Fibroblast of skin of abdomen (primary cell): ENCODE data around the gene MYLK4.

Experiments
- DNase-seq: peaks from one replicate; pipeline ENCODE4 v3.0.0-alpha.2; 2013

The MYLK4 gene

GRCh38 chr6:2733324-2733723 lies 17.4 kb downstream of the MYLK4 start:
- DNase-seq, result no peak

- no peak for DNase-seq
Measured at GRCh38 chr6:2732503-2733089, 18.1 kb downstream of the MYLK4 start.

- DNase-seq, result no peak
Measured at GRCh38 chr6:2731281-2731909, 19.3 kb downstream of the MYLK4 start.

GRCh38 chr6:2730353-2731107 lies 20.2 kb downstream of the MYLK4 start:
- no peak for DNase-seq

- no peak for DNase-seq
Measured at GRCh38 chr6:2729921-2730320, 20.8 kb downstream of the MYLK4 start.

- peak; percentile 62 for DNase-seq
Measured at GRCh38 chr6:2725999-2726567, 24.6 kb downstream of the MYLK4 start.

- DNase-seq, result no peak
Measured at GRCh38 chr6:2725364-2725988, 25.2 kb downstream of the MYLK4 start.

GRCh38 chr6:2721219-2721618 lies 29.5 kb downstream of the MYLK4 start:
- DNase-seq, result no peak

GRCh38 chr6:2719093-2719455 lies 31.6 kb downstream of the MYLK4 start:
- DNase-seq, result no peak

- no peak for DNase-seq
Measured at GRCh38 chr6:2718334-2719092, 32.2 kb downstream of the MYLK4 start.

GRCh38 chr6:2716936-2717700 lies 33.6 kb downstream of the MYLK4 start:
- no peak for DNase-seq

GRCh38 chr6:2715737-2716136 lies 35.0 kb downstream of the MYLK4 start:
- no peak for DNase-seq

GRCh38 chr6:2714111-2714895 lies 36.4 kb downstream of the MYLK4 start:
- DNase-seq, result peak; percentile 91

GRCh38 chr6:2713473-2714110 lies 37.1 kb downstream of the MYLK4 start:
- no peak for DNase-seq

- DNase-seq, result no peak
Measured at GRCh38 chr6:2712102-2712501, 38.6 kb downstream of the MYLK4 start.

- no peak for DNase-seq
Measured at GRCh38 chr6:2710412-2710811, 40.3 kb downstream of the MYLK4 start.

- no peak for DNase-seq
Measured at GRCh38 chr6:2708456-2708855, 42.3 kb downstream of the MYLK4 start.

GRCh38 chr6:2706558-2706957 lies 44.2 kb downstream of the MYLK4 start:
- DNase-seq, result peak; percentile 16

GRCh38 chr6:2705256-2705655 lies 45.5 kb downstream of the MYLK4 start:
- no peak for DNase-seq

GRCh38 chr6:2697291-2697690 lies 53.4 kb downstream of the MYLK4 start:
- DNase-seq, result no peak
